Astrocyte of the spinal cord (primary cell): Measurements from ENCODE around the gene CACNA1D.

Experiments
- DNase-seq: peaks from one replicate; pipeline ENCODE4 v3.0.0; 2011; ENCODE audit warnings: low read depth, low spot score
- H3K4me3 ChIP-seq: 2 replicates; pipeline ENCODE4 v1.5.1; 2011; ENCODE audit warnings: low read depth, mild to moderate bottlenecking, low read length, moderate library complexity
- CTCF ChIP-seq: IDR thresholded peaks from 2 replicates; pipeline ENCODE4 v1.5.1; 2012; ENCODE audit warnings: low read depth, mild to moderate bottlenecking, low read length, inconsistent platforms
- in situ Hi-C: cut with HindIII; loops from 2 replicates; pipeline ENCODE4 v1.10.0; 2017; ENCODE audit warnings: low sequenced_read_pairs

The CACNA1D gene

GRCh38 chr3:53830944-53831343, 336.5 kb downstream of the CACNA1D start:
- H3K4me3 ChIP-seq, result no peak overlapping the region
- in situ Hi-C loops, result no loop called here
- DNase-seq, result no peak
- no peak for TF ChIP-seq CTCF

- in situ Hi-C loops, result no loop called here
- DNase-seq, result no peak
- no peak for TF ChIP-seq CTCF
- H3K4me3 ChIP-seq, result no peak overlapping the region
These were observed 338.7 kb downstream of the CACNA1D start for GRCh38 chr3:53833053-53833645.

- TF ChIP-seq CTCF, result no peak
- DNase-seq, result no peak
- no peak overlapping the region for H3K4me3 ChIP-seq
- in situ Hi-C loops, result no loop called here
These were observed 339.3 kb downstream of the CACNA1D start for GRCh38 chr3:53833700-53834099.

GRCh38 chr3:53834429-53835095, 340.2 kb downstream of the CACNA1D start:
- no peak overlapping the region for H3K4me3 ChIP-seq
- DNase-seq, result no peak
- TF ChIP-seq CTCF, result no peak
- in situ Hi-C loops, result no loop called here

- TF ChIP-seq CTCF, result no peak
- in situ Hi-C loops, result no loop called here
- H3K4me3 ChIP-seq, result no peak overlapping the region
- no peak for DNase-seq
These were observed 340.8 kb downstream of the CACNA1D start for GRCh38 chr3:53835257-53835656.

GRCh38 chr3:53836084-53836872, 341.9 kb downstream of the CACNA1D start:
- TF ChIP-seq CTCF, result no peak
- H3K4me3 ChIP-seq, result no peak overlapping the region
- in situ Hi-C loops, result no loop called here
- no peak for DNase-seq
